ENCODE measurements around the gene ALDH1A2.
"Not testable (repeated sequence)": the region's sequence is repeated elsewhere in the genome, so short reads cannot be mapped to it uniquely, and the experiment has no call there.

ALDH1A2 gene

DNA sequence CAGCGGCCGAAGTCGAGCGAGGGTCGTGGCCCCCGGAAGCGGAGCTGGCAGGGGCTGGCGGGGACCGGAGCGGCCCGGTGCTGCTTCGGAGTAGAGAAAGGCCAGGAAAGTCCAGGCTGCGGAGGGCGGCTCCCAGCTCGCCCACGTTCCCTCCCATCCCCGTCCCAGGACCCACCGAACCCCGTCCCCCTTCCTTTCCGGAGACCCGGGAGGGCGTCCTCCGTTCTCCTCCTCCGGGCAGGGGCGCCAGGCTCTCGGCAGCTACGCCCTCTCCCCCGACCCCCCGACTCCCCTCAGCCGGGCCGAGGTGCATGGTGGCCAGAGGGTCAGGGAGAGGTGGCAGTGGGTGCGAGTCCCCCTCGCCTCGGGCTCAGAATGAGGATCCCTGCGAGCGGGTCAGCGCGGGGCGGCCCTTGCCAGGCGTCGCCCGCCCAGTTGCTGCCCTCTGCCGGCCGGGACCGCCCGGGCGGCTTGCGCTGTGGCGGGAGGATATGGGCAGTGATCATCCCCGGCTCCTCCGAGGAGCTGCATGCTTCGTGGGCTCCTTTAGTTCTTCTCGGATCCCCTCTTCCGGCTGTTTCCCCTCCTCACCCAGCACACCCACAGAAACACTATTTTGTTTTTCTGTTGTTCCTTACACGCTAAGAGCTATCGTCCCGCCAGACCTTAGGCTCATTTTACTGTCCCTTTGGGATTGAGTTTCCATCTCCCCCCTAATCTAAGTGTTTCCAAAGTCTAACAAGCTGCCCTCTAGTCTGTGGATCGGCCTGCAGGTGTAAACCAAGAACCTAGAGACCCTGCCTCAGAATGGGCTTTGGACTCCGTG lies 744 bp upstream of the ALDH1A2 start:
- peak; percentile 53 for DNase-seq

DNA sequence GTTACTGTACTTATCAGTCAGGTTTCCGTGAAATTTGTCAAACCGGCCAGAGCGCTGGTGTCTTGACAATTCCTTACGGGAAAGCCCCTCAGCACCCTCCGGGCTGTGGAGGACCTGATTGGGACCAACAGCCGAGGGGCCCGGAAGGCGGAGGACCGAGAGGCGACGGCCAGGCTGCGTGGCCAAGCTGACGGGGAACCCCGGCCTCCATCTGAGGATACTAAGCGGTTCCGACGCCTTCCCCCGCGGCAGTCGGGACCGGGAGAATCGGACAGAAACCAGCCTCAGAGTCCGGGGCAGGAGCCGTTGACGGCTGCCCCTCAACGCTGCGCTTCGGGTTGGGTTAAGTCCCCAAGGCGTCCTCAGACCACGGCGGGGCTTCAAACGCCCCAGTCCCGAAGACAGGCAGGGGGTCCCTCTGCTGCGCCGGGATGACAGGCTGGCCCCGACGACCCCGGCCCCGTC lies 499 bp downstream of the ALDH1A2 start:
- no peak for DNase-seq

DNA sequence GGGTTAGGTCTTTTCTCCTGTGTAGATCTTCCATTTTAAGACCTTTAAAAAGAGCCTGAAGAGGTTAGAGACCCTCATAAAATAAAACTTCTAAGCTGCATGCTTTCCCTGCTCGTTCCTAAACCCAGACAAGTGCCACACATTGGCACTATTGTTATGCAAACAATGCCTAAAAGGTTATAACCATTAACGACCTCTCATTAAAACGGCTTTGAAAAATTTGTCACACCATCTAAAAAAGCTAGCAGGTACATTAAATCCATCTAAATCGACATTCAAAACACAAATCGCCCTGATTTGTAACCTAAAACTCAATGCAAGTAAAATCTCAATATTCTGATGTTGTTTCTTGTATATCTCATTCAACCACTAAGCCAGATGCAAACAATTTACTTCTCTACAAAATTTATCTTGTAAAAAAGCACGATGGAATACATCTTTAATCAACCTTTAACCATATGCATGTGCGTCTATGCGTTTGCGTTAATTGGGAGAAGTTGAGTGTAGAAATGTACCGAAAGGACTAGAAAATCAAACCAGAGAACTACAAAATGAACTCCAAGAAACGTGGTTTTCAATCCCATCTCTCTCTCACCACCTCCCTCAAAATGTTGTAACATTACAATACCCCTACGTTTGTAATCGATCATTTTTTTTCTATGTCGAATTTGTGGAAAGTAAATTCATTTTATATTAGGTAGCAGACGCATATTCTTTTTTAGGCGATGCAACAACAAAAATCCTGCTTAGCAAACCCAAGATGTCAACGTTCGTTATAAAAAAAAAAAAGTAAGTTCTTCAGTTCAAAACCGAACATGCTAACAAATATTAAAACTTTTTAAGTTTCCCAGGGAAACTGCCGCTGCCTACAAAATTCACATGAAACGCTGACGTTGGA lies 1.2 kb downstream of the ALDH1A2 start:
- DNase-seq, result no peak

DNA sequence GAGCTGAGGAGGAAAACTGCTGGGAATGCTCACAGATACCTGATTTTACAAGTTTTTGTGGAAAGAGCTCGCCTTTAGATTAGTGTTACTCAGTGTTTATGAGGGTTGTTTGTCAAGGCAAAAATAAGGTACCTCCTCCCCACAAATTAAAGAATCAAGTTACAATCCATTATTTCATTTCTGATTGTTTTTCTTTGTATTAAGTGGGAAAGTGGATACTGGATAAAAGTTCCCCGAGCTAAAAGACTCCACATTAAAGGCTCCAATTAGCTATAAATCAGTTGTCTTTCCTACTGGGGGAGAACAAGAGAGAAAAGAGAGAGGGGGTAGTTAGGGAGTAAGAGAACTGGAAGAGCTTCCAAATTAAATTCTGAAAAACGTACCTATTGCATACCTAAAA lies 1.9 kb downstream of the ALDH1A2 start:
- no peak for DNase-seq

DNA sequence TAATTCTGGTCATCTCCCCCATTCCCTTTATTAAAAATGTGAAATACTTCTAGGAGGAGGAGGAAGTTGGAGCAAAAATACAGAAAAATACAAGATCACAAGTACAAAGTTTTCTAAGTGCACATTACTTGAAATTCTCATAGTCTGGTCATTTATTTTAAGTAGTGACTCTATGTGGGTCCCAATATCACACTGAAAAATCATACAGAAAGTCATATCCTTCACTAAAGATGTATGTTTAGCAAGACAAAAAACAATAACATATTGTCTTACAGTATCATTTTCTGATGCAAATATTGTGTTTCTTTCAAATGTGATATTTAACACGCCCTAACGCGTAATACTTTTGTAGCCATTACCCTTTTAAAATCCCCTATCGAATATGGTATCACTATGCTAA lies 2.5 kb downstream of the ALDH1A2 start:
- DNase-seq, result no peak

DNA sequence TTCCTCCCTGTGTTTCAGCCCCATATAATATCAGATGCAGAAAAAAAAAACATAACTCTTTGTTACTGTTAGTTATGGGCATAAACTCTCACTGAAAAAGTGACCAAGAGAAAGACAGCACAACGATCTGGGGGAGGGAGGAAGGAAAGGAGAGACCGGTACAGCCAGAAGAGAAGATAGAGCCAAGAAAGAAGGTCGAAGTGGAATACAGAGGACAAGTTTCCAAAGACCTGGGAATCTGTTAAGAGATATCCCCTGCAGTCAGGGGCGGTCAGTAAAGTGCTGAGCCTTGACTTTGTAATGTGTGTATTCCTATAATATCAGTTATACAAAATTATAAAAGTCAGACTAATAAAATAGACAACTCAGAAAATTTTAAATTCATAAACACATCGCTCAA lies 3.3 kb downstream of the ALDH1A2 start:
- no peak for DNase-seq

DNA sequence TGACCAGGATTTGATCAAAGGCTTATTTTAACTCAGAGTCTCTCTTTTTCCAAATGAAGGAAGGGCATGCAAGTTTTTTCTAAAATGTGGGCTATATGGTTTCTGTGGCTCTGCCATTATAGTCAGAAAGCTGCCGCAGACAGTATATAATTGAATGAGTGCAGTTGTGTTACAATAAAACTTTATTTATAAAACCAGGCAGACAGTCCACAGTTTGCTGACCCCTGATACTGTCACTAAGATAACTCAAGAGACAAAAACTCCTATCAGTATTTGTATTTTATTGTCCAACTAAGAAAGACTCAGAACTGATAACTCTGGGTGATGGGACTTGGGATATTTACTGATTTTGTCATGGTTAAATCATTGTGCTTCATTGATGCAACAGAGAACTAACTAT lies 4.9 kb downstream of the ALDH1A2 start:
- DNase-seq, result no peak

DNA sequence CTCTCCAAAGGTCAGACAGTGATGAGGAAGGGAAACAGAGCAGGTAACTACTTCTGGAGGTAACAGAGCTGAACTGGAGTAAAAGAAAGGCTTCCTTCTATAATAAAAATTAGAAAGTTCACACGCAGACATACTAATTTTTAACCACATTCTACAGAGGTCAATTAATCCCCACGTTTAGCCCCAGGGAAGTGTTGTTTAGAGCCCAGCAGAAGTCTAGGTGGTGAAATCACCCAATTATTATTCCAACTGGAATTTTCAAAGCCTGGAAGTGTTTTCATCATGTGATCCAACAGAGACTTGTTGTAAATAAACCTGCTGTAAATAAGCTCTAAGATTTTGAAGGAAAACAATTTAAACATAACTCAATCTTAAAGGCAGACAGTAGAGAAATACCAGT lies 6.8 kb downstream of the ALDH1A2 start:
- no peak for DNase-seq

DNA sequence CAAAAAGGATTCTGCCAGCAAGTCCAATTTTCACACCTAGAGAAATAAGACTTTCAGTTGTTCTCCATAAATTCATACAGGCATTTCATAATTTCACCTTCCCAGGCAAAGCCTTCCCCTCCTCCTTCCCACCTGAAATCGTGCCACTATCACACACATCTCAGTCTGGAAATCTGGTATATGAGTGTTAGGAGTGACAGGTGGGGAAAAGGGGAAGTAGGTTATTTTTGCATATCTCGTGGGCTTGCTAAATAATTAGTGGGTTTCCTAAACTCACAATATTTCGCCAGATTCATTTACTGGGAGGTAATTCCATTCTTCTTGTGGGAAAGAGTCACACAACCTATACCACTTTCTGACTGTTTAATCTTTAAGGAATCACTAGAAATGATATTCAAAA lies 7.4 kb downstream of the ALDH1A2 start:
- DNase-seq, result no peak

DNA sequence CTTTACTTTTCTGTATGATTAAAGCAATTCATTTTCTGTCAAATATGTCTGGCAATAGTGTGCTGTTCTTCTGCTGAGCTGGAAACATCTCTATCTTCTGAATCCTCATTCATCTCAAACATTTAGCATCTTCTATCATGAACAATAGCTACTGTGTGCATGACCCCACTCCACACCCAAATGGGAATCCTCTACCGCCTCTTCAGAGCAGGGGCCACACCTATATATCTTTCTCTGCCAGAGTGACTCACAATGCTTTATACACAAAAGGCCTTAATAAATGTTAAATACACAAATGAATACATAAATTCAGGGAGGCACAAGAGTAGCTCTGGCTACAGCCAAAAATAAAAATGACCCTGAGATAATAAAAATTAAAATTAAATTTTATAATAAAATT lies 8.0 kb downstream of the ALDH1A2 start:
- DNase-seq, result no peak

DNA sequence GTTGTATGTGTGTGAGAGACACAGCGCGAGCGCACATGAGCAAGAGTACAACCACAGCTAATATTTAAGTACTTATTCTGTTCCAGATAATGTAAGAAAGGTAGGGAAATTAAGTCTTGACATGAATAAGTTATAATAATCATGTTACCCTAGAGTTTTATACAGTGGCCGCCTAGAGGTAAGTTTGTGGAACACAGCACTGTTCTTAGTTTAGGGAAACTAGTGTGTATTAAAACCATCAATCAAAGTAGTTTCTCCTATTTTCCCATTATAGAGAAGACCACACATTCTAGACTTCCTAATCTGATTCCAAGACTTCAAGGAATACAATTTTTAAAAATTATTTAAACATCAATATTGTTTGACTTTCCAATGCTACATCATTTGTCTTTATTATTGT lies 9.5 kb downstream of the ALDH1A2 start:
- DNase-seq, result no peak

DNA sequence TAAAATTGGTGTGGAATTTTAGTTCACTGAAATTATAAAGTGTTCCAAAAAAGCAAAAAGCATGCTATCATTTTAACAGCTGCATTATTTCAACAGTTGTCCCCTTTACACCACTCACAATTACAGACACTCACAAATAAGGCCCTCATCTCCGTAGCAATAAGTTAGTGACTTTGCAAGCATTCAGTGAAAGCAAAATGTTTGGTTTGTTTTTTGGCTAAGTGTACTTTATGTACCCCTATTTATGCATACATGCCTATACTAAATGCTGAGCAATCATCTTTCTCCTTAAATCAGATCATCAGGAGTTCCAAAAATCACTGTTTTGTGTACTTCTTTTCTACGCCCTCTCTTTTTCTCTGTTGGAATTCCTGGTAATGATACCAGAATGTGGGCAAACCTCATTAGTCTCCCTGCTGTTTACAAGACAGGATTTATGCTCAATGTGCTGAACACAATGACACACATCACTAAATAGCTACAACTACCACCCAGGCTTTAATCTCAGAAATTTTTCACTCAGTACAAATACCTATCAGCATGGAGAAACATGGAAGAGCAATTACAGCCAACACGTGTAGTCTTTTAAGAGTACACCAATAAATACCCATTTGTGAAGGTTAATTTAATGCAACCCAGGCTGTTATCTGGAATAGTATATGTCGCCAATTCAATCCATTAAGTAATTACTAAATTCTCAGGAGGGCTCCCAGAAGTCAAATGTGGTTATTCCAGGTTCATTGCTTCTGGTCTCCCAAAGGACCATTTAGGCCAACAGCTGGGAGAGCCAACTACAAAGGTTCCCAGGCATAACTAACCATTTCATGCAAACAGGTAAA lies 12.0 kb downstream of the ALDH1A2 start:
- no peak for DNase-seq

DNA sequence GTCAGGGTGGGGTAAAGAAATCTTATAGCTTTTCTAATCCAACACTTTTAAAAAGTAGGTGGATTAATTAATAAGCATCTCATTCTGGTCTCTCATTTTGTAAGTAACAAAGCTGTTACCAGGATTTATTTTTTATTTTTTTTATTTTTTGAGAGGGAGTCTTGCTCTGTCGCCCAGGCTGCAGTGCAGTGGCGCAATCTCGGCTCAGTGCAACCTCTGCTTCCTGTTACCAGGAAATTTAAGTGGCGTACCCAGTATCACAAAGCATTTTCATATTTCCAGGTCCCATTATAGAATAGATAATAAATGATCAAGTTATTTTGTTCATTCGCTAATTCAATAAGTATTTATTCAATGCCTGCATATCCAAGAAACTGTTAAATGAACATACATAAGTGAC lies 13.2 kb downstream of the ALDH1A2 start:
- no peak for DNase-seq

DNA sequence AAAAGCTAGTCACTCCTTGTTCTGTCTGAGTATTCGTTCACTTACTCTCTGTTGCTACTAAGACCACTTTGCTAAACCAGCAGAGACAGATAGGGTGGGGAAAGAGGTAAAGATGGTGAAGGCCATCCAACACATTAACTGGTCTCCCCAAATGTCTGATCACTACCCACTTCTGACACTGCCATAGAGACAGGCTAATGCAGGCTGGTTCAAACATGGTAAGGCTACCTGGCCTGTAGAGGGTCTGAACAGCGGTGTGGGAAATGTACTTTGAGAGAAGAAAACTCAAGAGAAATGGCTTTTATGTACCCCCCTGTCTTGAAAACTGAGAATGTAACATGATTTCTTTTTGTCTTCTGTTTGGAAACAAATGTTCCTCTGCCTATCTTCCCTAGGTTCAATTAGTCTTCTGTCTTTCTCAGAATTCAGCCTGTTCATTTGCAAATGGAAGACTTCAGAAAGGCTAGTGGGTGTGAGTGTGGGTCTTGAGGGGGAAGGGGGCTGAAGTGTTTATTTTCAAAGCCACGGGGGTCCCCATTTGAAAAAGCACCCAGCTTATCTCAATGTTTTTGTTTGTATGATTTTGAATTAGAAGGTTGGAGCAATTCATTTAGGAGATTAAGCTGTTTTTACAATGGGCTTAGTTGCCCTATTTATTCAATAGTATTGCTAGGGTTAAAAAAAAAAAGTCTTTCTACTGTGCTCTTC lies 15.8 kb downstream of the ALDH1A2 start:
- no peak for DNase-seq

DNA sequence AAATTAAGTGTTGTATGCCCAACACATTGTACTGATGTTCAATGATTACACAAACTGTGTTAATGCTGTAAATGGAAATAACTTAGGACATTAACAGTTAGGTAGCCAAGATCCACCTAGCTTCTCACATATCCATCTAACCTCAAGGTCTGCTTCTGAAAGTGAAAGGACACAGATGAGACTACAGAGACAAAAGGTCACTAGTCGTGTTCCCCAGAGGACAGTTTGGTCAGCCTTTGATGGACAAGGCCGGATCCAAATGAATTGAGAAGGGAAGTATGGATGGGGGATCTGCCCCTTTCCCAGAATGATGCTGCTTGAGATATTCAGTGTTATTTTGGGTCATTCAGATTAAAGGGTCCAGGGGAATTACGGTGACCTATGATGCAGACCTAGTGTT lies 17.2 kb downstream of the ALDH1A2 start:
- no peak for DNase-seq

DNA sequence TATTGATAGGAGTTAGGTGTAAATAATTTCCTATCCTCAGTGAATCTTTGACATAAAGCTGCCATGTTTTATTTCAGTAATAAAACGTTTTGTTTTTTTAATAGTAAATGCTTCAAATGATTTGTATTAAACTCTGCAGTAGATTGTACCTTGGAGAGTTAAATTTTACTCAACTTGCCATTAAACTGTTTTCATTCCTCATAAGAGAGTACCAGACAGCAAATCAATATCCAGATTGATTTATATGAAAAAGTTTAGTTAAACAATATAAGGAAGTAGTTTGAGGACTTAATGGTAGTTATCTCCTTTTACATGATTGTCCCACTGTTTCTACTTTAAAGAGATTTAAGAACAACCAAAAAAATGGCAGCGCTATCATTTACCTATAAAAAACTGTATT lies 18.4 kb downstream of the ALDH1A2 start:
- DNase-seq, result no peak

DNA sequence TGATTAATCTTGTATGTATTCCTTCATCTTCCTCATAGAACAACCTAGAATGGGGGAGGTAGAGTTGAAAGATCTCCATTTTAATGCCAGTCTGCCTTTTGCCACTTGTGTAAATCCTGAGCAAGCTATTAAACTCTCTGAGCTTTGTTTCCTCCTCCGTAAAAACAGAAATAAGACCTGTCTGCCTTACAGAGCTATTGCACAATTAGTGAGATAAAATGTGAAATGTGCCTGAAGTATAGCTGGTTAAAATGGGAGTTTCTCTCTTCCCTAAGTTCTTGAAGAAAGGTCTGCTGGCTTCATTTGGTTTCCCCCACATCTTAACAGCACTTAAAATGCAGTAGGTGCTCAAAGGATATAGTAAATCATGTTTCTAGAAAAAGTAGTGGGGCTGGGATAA lies 19.0 kb downstream of the ALDH1A2 start:
- DNase-seq, result no peak

DNA sequence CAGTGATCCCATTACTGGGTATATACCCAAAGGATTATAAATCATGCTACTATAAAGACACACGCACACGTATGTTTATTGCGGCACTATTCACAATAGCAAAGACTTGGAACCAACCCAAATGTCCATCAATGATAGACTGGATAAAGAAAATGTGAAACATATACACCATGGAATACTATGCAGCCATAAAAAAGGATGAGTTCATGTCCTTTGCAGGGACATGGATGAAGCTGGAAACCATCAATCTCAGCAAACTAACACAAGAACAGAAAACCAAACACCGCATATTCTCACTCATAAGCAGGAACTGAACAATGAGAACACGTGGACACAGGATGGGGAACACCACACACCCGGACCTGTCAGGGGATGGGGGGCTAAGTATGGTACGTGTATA lies 20.1 kb downstream of the ALDH1A2 start:
- not testable (repeated sequence) for DNase-seq

DNA sequence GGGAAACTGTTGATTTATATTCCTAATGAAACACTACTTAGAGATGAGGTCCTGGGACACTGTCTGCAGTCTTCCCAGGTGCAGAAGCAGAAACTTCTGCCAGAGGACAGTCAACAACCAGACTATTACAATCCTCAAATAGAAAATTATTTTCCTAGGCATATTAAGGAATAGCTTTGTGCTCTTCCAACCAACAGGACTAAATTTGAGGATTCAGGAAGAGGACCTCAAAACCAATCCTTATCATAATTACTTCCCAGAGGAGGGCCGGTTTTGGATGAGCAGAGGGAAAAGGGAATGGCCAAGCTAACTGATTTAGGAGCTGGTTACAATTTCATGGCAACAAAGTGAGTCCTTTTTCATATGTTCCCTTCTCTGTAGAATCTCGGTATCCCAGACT lies 21.0 kb downstream of the ALDH1A2 start:
- DNase-seq, result no peak

DNA sequence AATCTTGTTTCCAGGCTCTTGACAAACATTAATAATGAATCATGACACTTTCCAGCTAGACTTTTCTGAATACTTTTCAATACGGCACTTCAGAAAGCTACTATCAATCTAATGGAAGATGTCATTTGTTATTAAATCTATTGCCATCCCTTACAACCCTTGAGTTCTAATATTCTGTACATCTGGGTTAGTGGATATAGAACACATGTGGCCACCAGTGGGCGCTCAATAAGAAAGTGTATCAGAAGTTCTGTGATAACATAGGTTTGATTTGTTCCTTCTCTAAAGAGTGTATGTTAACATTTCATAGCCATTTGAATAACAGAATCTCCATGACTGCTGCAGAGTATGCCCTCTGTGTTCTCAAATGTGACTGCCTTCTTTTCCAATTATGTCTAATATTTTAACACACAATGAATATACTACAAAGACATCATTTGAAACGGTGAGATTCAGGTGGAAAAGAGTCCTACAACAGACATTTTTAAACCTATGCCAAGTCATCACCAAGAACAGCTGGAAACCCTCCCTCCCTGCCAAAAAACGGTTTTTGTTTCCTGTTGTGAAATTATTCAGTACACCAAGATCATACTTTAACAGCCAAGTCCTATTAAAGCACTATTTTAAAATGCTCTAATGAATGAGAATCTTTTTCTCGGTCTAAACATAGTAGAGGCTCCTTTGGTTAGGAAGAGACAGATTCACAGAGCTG lies 22.2 kb downstream of the ALDH1A2 start:
- DNase-seq, result peak; percentile 9

DNA sequence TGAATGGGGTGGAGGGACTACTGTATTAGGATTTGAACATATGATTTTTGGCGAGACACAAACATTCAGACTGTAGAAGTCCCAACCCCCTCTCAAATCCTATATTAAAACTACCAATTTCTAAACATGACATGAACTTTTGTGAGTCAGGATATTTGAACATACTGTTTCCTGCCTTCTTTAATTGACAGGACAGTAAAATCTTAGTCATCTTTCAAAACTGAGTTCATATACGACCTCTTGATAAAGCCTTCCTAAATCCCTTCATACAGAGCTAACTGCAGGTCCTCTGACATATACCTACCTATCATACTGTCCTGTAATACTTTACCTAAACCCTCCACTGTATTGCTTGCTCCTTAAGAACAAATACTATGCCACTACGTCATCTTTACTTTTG lies 23.5 kb downstream of the ALDH1A2 start:
- no peak for DNase-seq

DNA sequence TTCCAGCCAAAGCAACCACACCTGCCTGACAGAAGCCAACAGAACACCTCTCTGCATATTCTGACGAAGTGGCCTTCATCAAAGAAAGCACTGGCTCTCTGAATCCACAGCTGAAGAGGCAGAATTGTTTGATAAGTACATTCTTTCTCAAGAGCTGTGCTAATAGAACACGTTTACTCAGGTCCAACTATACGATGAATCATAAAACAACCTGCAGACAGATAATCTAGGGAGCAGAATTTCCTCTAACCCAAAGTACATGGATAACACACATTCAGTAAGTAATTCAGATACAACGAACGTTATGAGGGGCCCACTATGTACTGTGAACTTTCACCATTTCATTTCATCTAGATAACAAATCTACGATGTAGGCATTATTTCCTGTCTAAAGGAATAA lies 25.4 kb downstream of the ALDH1A2 start:
- DNase-seq, result peak; percentile 11

All from NCI-H345 (cell line).